Measurements from ENCODE around the gene EGFR.

DNA sequence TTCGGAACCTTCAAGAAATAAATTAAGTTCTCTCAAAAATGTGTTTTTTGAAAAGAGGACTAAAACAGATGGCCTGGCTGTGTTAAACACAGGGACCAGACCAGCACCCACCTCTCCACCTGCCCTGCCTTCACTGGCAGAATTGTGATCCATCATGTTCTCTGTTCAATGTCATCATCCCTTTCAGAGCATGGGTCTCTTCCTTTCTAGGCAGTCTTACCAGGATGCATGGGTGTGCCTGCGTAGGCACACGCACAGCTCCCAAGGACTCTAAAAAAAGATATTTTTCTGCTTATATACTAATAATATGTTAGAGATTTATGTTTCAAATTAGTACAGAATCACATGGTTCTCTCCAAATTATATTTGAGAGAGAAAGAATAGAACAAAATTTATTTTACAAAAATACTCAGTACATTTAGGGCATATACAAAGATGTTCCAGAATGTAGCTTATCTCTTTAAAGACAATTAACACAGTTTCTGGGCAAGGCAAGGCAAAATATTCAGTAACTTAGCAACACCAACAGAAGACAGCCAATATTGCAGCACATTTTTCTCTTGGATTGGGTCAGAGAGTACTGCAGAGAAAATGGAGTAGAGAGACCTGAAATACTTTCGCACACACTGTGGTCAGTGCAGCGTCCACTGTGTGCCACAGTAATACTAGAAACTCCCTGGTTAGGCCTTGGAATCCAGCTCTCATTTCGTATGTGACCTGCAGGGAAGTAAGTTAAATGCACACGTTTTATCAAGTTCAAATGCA lies 52.8 kb downstream of the EGFR start:
- TF ChIP-seq CTCF (IDR thresholded peaks at IDR 0.05; ENCODE audit: low read depth, low read length, poor library complexity, severe bottlenecking) (no peak), EZH2phosphoT487 (IDR thresholded peaks at IDR 0.05; ENCODE audit: borderline replicate concordance, low read length) (no peak)
